HG02981 (cell line): ENCODE data around the gene SLC39A11.
"Not testable (repeated sequence)": the region's sequence is repeated elsewhere in the genome, so short reads cannot be mapped to it uniquely, and the experiment has no call there.

ENCODE experiments used
- ATAC-seq: cut with Tn5 transposase; IDR thresholded peaks from one replicate; pipeline ENCODE4 v1.9.1; 2021; ENCODE audit warnings: mild to moderate bottlenecking, moderate library complexity; ENCODE audit not compliant: unreplicated experiment

The SLC39A11 gene

DNA sequence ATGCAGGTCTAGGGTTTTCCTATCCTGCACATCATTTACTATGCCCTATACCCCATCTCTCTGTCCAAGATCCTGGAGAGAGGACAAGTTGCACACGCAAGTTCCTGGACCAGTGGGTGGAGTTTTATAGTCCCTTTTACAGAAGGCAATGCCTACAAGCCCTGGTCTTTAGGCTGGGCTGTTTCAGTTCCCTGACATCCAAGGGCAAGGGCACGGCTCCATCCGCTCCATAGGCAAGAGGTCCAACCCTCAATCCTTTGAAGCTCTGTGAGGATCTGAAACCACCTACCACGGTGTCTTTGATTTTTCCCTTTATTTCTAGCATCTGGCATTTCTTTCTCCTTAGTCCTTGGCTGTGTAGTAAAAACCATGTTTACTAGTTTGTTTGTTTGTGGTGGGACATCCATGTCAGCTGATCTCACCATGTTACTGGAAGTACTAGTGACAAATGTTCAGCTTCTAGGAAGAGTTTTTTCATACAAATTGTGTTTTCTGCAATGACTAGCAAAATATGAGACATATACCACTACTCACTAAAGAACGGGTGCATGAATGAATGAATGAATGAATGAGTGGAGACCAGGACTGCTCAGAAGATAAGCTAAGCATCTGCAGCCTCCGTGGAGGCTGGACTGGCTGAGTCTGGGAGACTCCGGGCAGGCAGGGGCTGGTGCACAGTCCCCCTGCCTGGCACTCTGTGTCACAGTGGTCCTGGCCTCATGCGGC is 359.4 kb downstream of the SLC39A11 start:
- ATAC-seq: no peak

DNA sequence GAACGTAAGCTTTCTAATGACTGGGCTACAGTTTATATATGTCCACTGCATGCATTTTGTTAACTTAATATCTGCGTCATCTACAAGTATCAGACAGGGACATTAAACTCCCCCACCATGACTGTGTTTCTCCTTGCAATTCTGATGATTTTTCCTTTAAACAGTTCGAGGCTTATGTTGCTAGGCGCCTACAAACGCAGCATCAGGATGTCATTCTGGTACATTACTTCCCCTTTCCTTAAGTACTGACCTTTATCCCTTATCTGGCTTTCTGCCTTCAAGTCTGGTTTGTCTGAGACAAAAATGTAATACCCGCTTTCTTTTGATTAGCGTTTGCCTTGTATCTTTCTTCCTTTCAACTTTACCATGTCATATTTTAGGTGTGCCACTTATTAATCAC is 362.4 kb downstream of the SLC39A11 start:
- no peak for ATAC-seq

DNA sequence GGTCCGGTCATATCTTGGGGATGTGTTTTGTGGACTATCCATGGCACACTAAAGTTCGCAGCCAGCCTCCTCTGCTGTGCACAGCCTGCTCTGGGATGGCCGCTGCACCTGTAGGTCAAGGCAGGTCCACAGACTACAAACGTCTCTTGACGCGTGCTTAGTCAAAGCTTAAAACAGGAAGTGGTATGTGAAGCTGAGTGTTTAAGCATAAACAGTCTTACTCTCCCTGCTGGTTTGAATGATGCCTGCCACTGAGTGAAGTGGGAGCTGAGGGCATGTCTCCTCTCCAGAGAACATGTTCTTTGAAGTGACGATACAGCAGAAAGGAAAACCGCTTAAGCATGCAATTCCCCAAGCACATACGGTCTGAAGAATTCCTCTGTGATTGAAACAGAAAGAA is 365.6 kb downstream of the SLC39A11 start:
- peak; percentile 93 for ATAC-seq

DNA sequence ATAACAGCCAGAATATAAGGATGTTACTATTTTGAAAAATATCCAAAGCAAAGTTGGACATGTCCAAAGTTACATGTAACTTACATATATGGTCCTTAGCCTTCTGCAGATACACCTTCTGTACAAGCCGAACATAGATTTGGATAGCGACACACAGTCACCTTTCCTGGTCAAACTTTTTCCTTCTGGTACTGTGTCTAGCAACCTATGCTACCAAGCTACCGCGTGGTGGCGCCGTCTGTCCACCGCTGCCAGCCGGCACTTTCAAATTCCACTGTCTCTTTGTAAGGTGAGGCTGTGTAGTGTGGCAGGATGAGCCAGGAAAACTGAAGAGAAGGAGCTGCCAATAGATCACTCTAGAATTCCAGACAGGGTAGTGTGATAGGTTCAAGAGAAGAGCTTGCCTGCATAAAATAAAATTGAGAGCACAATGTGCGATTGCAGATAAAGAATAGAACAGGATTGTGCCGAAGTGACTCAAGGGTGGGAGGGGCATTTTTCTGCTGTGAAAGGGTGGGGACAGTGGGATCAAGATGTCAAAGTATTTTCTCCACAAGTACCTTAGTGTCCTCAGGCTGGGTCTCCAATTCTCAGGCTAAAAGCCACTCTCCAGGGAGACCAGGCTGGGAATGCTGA is 366.9 kb downstream of the SLC39A11 start:
- peak; percentile 42 for ATAC-seq

DNA sequence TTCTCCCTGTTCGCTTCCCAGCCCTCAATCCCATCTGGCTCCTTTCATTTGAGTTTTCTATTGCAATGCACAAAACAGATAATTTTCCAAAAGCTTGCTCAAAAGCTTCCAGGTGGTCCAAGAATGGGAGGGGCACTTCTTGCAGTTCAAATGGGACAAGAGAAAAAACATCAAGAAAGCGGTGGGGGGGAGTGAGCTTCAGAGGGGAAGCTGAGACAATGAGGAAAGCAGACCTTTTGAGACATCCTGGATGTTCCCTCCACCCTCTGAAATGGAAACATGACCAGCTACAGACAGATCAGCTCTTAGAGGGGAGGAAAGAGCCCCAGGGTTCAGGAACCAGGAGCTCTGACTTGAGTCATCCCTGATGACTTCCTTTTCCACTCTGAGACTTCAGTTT is 368.2 kb downstream of the SLC39A11 start:
- no peak for ATAC-seq

DNA sequence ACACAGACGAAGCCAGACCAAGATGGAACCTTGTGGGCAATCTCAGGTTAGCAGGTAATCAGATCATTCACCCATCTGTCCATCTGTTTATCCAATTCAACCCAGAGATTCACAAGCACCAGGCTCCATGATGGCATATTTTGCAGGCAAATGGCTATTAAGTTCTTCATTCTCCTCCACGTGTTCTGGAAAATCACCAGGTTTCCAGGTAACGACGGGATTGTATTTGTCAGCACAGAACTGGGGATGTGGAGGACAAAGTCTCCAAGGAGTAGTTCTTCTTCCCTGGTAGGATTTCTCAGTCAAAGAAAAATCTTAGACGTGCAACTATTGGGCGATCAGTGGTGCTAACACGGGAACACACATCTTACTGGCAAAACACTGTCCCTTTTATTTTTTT is 368.8 kb downstream of the SLC39A11 start:
- no peak for ATAC-seq

DNA sequence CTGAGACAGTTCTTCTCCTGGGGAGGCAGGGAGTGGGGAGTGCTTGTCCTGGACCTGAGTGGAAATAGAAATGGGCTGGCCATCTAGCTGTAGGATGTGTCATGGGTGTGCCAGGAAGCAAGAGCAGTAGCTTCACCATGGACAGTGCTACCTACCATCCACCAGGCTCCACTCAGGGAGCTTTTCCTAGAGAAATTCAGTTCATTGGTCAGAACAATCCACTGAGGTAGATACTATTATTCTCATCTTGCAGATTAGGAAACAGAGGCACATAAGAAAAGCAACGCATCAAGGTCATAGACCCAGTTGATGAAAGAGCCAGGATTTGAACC is 372.0 kb downstream of the SLC39A11 start:
- no peak for ATAC-seq

DNA sequence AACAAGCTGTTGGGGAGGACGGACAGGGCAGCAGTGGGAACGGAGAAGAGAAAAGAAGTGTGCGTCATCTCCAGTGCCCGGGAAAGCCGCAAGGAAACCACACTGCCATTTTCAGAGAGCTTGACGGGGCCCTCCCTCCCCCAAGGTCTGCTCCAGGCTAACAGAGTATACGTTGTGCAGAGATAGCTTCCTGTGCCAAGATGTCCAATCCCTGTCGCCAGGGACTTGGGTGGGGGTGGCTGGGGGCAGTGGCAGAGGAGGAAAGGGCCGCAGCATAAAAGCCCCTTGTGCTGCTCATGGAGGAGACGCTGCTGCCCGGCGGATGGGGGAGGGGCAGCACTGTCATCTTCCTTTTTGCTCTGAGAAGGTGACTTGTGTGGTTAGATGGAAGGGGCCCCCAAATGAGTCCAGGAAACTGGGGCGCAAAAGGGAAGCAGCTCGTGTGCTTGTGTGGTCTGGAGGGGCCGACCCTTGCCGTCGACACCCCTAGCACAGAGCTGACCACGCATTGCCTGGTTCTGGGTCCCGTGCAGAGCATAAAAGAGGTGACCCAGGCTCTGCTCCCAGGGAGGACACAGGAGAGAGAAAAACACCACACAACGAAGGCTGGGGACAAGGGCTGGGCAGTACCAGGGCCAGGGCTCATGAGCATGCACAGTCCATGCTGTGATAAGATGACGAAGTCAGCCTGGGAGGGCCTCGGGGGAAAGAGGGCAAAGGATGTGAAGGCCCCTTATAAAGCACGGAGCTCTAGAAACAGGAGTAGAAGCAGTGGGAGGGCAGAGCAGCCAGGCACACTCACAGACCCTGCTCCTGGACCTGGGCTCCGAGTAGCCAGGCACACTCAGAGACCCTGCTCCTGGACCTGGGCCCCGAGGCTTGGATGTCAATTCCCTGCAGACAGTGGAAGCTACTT is 372.7 kb downstream of the SLC39A11 start:
- ATAC-seq: no peak

DNA sequence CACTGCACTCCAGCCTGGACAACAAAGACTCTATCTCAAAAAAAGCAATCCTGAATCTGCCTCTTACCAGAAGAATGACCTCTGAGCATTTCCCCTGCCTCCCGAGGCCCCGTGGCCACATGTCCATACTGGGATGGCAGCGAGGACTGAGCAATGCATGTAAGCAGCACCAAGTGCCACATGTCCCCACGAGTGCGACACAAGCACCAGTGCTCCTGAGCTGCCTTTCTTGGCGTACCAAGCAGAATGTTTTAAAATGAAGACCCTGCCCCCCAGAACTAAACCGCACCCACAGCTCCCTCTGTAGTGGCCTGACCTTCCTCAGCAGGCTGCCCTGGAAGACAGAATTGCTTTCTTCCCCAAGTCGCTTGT is 373.3 kb downstream of the SLC39A11 start:
- ATAC-seq: no peak

DNA sequence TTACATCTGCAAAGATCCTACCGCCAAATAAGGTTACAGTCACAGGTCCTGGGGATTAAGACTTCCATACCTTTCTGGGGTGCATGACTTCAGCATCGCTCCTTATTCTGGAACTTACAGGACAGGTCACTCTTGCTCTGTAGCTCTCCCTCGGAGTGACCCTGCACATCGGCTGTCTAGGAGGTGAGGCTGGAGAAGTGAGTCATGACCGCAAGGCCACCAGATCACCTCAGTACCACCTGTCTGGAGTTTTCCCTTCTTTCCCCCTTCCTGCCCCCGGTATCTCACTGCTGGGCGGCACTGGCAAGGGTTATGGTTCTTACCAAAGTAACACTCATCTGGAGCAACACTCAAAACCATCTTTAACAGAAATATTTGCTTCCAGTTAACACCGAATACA is 374.8 kb downstream of the SLC39A11 start:
- no peak for ATAC-seq

DNA sequence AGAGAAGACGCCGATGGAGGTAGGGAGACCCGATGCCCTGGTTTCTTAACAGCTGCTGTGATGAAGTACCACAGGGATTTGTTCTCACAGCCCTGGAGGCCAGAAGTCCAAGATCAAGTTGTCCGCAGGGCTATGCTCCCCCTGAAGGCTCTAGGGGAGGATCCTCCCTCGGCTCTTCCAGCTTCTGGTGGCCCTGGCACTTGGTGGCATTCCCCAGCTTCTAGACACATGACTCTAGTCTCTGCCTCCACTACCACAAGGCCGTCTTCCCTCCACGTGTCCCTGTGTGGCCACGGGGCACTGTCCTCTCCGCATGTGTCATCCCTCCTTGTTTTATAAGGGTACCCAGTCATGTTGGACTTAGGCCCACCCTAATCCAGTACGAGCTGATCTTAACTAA is 375.2 kb downstream of the SLC39A11 start:
- ATAC-seq: no peak

DNA sequence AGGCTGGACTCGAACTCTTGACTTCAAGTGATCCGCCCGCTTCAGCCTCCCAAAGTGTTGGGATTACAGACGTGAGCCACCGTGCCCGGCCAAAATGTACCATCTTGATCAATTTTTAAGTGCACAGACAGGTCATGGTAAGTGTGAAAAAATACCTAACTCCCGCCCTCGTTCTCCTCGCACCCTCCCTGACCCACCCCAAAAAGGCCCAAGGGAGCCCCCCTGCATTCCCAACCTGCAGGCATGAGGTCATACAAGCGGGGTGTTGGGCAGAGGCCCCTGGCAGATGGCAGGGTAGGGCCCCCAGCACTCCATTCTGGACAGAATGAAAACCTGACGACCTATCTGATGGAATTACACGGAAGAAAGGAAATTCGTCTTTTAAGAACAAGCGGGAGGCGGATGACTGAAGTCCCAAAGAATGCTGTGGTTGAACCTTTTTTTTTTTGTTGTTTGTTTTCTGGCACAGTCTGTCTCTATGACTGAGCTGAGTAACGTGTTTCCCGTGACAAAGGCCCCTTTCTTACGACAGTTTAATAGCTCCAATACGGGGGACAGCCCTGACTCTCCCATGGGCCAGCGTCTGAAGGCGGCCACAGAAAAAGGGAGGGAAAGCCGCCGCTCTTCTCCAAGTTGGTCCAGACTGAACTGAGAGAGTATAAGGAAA is 376.4 kb downstream of the SLC39A11 start:
- no peak for ATAC-seq

DNA sequence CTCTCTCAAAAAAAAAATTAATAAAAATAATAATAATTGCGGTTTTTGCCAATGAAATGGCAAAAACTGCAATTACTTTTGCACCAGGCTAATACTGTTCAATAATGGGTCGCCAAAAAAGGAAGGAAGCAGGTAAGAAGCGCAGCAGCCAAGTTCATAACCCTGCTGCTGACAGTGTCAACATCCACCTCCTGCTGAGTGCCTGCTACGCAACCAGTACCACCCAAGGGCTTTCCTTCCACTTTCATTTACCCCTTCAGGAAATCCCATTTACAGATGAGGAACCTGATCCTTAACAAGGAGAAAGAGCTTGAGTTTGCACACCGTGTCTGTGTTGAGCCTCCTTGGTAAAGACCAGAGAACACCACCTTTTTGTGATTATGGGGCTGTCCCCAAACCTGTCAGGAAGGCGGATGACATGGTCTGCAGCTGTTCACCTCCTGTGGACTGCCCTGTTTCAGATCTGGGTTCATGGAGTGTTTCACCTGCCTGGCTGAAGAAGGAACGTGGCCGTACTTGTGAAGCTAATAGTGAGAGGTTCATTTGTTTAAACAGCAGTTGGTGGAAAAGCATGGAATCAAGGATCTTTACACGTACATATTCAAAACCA is 378.0 kb downstream of the SLC39A11 start:
- no peak for ATAC-seq

DNA sequence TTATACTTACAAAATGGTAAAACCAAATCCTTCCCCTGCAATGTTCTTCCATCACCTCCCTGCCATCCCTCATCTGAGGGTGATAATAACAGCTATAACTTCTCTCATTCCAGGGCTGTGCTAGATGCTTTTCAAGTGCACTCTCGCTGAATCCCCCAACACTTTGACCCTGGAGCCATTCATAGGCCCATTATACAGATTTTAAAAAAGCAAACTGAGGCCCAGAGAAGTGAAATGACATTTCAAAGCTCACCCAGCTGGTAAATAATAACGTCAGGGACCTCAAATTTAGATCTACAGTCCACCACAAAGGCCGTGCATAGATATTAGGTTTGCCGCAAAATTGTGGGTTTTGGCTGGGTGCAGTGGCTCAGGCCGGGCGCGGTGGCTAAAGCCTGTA is 378.8 kb downstream of the SLC39A11 start:
- no peak for ATAC-seq

DNA sequence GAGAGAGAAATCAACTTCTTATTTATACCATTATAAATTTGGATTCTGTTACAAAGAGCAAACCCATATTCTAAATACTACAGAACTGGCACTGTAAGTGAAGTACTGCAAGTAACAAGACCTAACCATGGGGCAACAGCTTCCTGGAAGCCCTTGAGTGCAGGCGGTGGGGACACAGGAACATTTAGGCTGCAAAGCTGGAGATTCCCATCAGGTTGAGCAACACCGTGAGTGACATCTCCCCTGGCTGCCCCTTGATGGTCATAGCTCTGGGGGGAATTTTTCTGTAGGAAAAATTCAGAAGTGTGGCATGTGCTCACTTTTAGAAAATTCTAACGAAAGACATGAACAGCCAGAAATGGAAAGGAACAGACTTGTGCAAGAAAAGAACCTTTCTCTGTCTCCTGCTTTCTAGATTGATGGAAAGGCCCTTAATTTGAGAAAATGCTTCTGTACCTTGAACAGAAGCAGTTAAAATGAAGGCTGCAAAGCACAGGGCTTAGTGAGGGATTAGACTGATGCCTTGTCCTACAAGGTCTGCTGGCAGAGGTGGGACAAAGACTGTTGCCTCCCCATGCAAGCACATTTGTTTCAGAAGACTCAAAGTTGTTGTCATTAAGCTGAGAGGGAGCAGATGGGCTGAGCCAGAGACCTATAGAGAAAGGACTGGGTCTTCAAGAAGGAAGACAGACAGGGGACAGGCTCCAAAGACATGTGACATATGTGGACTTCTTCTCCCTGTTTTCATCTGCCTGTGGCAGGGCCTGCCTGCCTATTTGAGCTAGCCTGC is 380.8 kb downstream of the SLC39A11 start:
- no peak for ATAC-seq

DNA sequence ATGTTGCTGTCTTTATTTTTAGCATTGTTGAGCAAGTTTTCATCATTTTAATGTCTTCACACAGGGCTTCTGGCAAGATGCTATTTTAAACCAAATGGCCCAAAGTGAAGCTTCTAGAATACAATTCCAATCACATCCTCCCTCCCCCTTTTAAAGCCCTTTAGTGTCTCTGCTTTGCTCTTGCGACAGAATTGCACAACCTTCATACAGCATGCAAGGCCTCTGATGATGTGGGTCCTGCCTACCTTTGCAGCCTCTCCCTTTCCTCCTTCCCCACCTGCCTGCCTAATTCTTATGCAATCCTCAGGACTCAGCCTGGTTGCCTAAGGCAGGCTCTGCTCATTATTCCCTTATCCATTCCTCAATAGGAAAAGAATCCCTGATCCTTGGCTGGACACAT is 381.7 kb downstream of the SLC39A11 start:
- no peak for ATAC-seq

DNA sequence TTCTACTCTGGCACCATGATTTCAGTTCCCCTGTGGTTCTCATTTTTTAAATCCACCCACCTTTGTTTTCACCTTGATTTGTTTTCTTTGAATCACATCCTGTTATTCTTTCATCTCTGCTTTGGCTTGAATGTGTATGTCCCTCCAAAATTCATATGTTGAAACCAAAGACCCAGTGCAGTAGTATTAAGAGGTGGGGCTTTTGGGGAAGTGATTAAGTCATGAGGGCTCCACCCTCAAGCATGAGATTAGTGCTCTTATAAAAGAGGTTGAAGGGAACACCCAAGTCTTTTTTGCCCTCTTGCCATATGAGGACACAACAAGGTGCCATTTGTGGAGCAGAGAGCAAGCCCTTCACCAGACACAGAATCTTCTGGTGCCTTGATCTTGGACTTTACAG is 382.3 kb downstream of the SLC39A11 start:
- ATAC-seq: no peak

DNA sequence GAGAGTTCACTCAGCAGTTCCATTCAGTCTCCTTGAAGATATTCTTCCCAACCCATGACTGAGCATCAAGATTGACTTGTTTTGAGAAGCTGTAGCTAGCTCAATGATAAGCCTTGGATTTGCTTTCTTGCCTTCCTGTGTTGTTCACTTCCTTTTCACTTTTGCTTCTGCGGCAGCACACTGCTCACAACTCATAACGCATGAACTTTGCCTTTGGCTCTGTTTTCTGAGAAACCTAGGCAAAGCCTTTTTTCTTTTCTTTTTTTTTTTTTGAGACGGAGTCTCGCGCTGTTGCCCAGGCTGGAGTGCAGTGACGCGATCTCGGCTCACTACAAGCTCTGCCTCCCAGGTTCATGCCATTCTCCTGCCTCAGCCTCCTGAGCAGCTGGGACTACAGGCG is 383.8 kb downstream of the SLC39A11 start:
- ATAC-seq: not testable (repeated sequence)

DNA sequence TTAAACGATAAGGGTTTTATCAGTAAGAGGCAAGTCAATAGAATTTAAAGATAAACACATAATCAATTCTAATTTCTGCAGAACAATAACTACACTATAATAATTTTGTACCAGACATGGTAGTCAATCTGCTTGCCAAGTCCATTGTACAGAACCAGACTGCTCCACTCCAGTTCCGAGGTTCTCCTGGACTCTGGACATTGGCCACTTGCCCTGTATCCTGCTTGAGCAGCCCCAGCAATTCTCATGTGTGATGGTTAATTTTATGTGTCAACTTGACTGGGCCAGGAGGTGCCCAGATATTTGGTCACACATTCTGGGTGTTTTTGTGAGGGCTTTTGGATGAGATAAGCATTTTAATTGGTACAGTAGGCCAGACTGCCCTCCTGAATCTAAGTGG is 384.6 kb downstream of the SLC39A11 start:
- no peak for ATAC-seq

DNA sequence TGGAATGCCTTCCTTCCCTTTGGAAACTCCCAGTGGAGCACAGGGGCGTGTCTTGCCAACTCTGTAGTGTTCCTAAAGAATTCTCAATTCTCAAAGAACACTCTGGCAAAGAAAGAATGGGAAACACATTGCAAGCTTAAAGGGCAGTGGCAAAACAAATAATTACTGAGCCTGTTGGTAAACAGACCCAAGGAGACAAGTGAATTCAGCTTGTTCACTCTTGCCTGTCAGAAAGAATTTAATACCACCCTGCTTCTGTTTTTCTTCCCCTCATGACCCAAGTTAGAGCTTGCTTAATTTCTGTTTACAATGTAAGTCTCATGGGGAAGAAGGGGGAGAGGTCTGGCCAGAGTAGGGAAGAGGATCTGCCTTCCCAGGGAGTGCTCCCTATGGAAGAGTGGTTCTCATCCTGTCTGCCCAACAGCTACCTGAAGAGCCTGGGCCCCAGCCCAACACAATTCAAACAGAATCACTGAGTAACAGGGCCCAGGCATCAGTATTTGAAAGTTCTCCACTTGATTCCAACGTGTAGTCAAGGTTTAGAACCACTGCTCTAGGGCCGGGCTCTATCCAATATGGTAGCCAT is 386.0 kb downstream of the SLC39A11 start:
- ATAC-seq: no peak
